ENCODE results near the gene TSPAN10.

Gene TSPAN10

GRCh38 chr17:81687770-81688541, 51.0 kb downstream of the TSPAN10 start:
- DNase-seq (ENCODE audit: low read depth), result no peak

- DNase-seq (ENCODE audit: low read depth), result no peak
Measured at GRCh38 chr17:81688616-81689015, 51.6 kb downstream of the TSPAN10 start.

GRCh38 chr17:81690066-81690465, 53.1 kb downstream of the TSPAN10 start:
- no peak for DNase-seq (ENCODE audit: low read depth)

GRCh38 chr17:81690549-81690948, 53.6 kb downstream of the TSPAN10 start:
- no peak for DNase-seq (ENCODE audit: low read depth)

- DNase-seq (ENCODE audit: low read depth), result no peak
Measured at GRCh38 chr17:81691196-81691595, 54.2 kb downstream of the TSPAN10 start.

- DNase-seq (ENCODE audit: low read depth), result no peak
Measured at GRCh38 chr17:81691608-81692007, 54.6 kb downstream of the TSPAN10 start.

GRCh38 chr17:81693509-81694210, 56.7 kb downstream of the TSPAN10 start:
- DNase-seq (ENCODE audit: low read depth), result no peak

GRCh38 chr17:81694810-81695209, 57.8 kb downstream of the TSPAN10 start:
- DNase-seq (ENCODE audit: low read depth), result no peak

GRCh38 chr17:81695211-81695610, 58.2 kb downstream of the TSPAN10 start:
- no peak for DNase-seq (ENCODE audit: low read depth)

GRCh38 chr17:81695801-81696200, 58.8 kb downstream of the TSPAN10 start:
- no peak for DNase-seq (ENCODE audit: low read depth)

- DNase-seq (ENCODE audit: low read depth), result no peak
Measured at GRCh38 chr17:81696218-81696941, 59.4 kb downstream of the TSPAN10 start.

GRCh38 chr17:81697261-81698044, 60.5 kb downstream of the TSPAN10 start:
- no peak for DNase-seq (ENCODE audit: low read depth)

All from GM04503 (cell line).